GM18907 (cell line): ENCODE measurements around the gene GLTPD2.

Experiments
- ATAC-seq: cut with Tn5 transposase; IDR thresholded peaks from one replicate; pipeline ENCODE4 v1.9.1; 2021; ENCODE audit warnings: mild to moderate bottlenecking, moderate library complexity; ENCODE audit not compliant: unreplicated experiment

Gene GLTPD2

DNA sequence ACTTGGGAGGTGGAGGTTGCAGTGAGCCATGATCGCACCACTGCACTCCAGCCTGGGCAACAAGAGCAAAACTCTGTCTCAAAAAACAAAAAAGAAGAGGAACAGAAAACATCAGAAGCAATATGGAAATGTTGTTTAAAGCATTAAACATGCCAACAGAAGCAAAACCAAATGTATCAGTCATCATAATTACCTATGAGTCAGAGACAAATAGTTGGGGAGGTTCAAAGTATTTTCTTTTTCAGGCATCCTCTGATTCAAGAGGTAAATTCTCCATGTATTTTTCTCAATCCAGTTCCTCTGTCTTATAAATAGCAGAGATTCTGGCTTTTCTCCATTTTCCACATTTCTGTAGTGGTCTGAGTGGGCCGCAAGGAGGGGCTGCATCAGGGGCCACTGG, 19.1 kb upstream of the GLTPD2 start:
- ATAC-seq: no peak

- no peak for ATAC-seq
Measured at GRCh38 chr17:4771519-4772234, 17.1 kb upstream of the GLTPD2 start, which contains the start of gene TM4SF5. TSS of gene TM4SF5 (plus strand) at chr17:4771886. CDS start at chr17:4771923, 37 bp downstream.

DNA sequence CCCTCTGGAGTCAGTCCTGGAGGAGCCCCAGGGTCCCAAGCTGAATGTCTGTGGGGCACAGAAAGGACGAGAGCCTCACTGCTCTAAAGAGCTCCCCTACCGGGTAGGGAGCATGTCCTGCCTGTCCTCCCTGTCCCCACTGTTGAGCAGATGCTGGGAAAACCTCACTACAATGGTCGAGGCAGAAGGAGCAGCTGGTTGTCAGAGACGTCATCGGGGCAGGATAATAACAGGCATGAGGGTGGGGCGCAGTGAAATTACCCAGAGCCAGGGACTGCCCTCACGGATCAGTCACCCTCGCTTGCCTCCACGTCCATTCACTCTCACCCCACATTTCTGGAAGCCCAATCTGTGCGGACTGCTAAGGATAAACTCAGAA, 16.5 kb upstream of the GLTPD2 start:
- no peak for ATAC-seq

GRCh38 chr17:4777969-4778760, 10.6 kb upstream of the GLTPD2 start:
- no peak for ATAC-seq

- ATAC-seq: no peak
Measured at GRCh38 chr17:4780325-4780955, 8.3 kb upstream of the GLTPD2 start.

GRCh38 chr17:4782652-4783051, 6.1 kb upstream of the GLTPD2 start:
- ATAC-seq: no peak

DNA sequence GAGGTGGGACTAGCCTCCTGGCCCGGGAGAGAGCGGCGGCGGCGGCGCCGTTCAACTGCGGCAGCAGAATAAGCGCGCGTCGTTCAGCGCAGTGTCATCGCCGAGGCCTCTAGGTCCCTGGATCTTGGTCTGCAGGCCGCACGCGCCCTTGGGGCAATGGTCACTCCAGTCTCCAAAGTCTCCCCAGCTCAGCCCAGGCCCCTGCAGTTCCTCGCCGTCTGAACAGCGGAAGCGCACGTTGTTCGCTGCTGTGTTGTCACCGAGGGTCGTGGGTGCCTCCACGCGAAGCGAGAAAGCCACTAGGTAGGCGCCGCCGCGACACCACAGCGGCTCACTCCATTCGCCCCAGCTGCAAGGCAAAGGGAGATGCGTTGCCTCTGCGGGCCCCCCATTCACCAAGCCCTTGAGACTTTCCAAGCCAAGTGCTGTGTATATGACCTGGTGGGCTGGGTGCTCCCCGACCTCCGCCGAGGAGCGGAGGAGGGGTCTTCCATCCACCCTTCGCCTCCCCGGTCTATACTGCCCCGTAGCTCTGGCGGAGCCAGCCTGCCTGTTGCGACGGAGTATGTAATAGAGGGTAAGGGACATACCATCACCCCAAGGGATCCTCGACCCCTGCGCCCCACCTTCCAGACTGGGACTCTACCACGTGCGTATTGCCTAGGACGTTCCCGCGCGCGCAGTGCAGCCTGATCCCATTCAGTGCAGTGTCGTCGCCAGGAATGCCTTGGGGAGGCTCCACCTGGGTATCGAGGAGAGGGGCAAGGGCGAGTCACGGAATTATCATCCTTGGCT, 3.3 kb upstream of the GLTPD2 start:
- no peak for ATAC-seq

- no peak for ATAC-seq
Measured at GRCh38 chr17:4786106-4786511, 2.7 kb upstream of the GLTPD2 start, which contains the start of gene VMO1. TSS of gene VMO1 (minus strand) at chr17:4786364. CDS start at chr17:4786352, 12 bp downstream.

- ATAC-seq: no peak
Measured at GRCh38 chr17:4786516-4786915, 2.2 kb upstream of the GLTPD2 start.

GRCh38 chr17:4788159-4788806, 481 bp upstream of the GLTPD2 start:
- no peak for ATAC-seq

GRCh38 chr17:4789701-4789950, 862 bp downstream of the GLTPD2 start:
- no peak for ATAC-seq

DNA sequence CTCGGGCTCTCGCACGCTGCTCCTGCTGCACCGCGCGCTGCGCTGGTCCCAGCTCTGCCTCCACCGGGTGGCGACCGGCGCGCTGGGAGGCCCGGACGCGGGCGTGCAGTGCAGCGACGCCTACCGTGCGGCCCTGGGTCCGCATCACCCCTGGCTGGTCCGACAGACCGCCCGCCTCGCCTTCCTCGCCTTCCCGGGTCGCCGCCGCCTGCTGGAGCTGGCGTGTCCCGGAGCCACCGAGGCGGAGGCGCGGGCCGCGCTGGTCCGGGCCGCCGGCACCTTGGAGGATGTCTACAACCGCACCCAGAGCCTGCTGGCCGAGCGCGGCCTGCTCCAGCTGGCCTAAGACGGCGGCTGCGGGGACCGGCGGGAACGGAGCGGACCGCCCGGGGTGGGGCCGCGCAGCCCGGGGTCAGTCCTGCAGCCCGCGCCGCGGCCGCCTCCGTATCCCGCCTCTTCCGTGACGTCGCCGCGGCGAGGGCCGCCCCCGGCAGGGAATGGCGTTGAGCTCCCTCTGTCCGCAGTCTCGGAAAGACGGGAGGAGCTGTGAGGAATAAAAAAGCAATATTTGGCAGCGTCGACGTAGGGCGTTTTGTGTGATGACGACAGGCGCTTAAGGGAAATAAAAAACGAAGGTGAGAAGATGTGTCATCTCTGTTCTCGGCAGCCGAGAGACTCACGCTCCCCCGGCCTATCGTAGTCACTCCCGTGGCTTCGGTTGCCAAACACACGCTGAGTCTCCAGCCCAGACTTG, 1.4 kb downstream of the GLTPD2 start:
- peak; percentile 86 for ATAC-seq

GRCh38 chr17:4790705-4791088, 1.9 kb downstream of the GLTPD2 start:
- ATAC-seq: no peak

- ATAC-seq: no peak
Measured at GRCh38 chr17:4795168-4795567, 6.4 kb downstream of the GLTPD2 start.

GRCh38 chr17:4796552-4796920, 7.8 kb downstream of the GLTPD2 start:
- no peak for ATAC-seq

DNA sequence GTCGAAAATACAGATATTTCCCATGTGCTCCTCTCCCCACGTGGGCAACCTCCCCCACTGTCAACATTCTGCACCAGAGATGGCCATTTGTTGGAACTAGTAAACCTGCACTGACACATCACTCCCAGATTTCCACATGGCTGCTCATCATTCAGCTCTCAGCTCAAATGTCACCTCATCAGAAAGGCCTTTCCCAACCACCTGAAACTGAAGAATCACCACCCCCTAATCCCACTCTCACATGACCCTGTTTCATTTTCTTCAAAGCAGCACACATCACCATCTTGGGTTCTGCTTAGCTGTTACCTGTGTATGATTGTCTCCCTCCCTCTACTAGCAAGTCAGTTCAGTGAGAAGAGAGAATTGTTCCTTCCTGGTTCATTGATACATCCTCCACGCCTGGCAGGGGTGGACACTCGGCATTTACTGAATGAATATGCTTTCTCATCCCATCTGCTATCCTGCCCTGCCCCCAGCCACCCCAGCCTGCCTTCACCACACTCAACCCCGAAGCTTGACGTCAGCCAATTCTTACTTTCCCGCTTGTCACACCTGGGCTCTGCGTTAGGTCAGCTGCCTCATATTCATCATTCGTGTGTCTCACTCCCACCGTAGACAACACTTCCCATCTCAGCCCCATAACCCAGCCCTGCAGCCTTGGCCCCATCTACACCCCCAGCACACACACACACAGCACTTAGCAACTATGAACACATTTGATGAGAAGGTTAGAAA, 11.9 kb downstream of the GLTPD2 start:
- no peak for ATAC-seq

- no peak for ATAC-seq
Measured at GRCh38 chr17:4802228-4802627, 13.5 kb downstream of the GLTPD2 start, which contains the start of gene C17orf114. TSS of gene C17orf114 (minus strand) at chr17:4802328.

DNA sequence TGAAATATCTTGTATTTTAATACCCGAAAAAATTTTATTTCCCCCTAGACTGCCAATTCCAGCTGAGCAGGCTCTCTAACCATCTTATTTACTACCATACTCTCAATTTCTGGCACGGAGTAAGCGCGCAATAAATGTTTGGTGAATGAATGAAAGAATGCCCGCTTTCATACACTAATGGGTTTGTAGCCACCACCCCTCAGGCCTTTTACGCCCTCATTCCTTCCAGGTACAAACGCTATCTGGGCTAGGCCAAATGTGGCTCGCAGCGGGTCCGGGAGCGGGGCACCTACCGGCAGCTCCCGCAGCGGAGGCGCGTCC, 17.7 kb downstream of the GLTPD2 start:
- ATAC-seq: no peak

- peak; percentile 91 for ATAC-seq
Measured at GRCh38 chr17:4806777-4807604, 18.2 kb downstream of the GLTPD2 start, which contains the start of gene PLD2. TSS of gene PLD2 (plus strand) at chr17:4807152. CDS start at chr17:4807773, 621 bp downstream.
